SK-N-SH (cell line): Measurements from ENCODE around the gene GAB4. TPM values are rescaled to one million over a fixed set of nuclear protein-coding genes. Genes with fewer than 3 reads are reported as not detected.

Experiments used
- CTCF ChIA-PET: fragments of 300-600, 350-600 bp; formaldehyde crosslinking; extraction: SDS; loops from one replicate; lab custom pipeline; 2021; lab: Yijun Ruan, JAX
- POLR2A ChIA-PET: fragments of 350-600 bp; sonication (Branson Sonifier 250); formaldehyde crosslinking; extraction: SDS; loops from one replicate; lab custom pipeline; 2020; ENCODE audit warnings: antibody characterized with exemption, inconsistent platforms; lab: Yijun Ruan, JAX
- DNase-seq: peaks from one replicate; pipeline ENCODE4 v3.0.0; 2012
- H2AFZ ChIP-seq: fragments of 200-600 bp; sonication (generic); 2 replicates; pipeline ENCODE4 v1.8.1; 2016; ENCODE audit warnings: antibody characterized with exemption, mild to moderate bottlenecking, low read depth
- H3F3A ChIP-seq: fragments of 200-600 bp; sonication (generic); replicated peaks from 2 replicates; pipeline ENCODE3; 2016; ENCODE audit warnings: antibody characterized with exemption, mild to moderate bottlenecking; ENCODE audit not compliant: insufficient read depth
- H3K27ac ChIP-seq, 2 experiments: fragments of 200-500 bp in 1 of 2; fragments of 200-600 bp in 1 of 2; sonication (Bioruptor generic) in 1 of 2; sonication (generic), shearing (Covaris generic) in 1 of 2; 2 replicates each; pipeline versions ENCODE4 v1.5.1 to v1.6.1; 2014 to 2016; ENCODE audit warnings: low read depth in 2 of 2, inconsistent platforms in 1 of 2, low read length in 1 of 2, mild to moderate bottlenecking in 1 of 2, mixed read lengths in 1 of 2
- H3K27me3 ChIP-seq: fragments of 200-600 bp; sonication (generic), shearing (Covaris generic); 2 replicates; pipeline ENCODE4 v1.6.1; 2016; ENCODE audit warnings: mixed run types; ENCODE audit not compliant: insufficient read depth
- H3K36me3 ChIP-seq, 2 experiments: fragments of 200-500 bp in 1 of 2; fragments of 200-600 bp in 1 of 2; sonication (Bioruptor generic) in 1 of 2; sonication (generic) in 1 of 2; replicated peaks in 1 of 2; 2 replicates each; pipeline versions ENCODE3 to v1.5.1; 2014 to 2016; ENCODE audit warnings: low read length in 1 of 2, mild to moderate bottlenecking in 1 of 2; ENCODE audit not compliant: insufficient read depth in 2 of 2, control insufficient read depth in 1 of 2
- H3K4me1 ChIP-seq, 2 experiments: fragments of 200-500 bp in 1 of 2; fragments of 200-600 bp in 1 of 2; sonication (Bioruptor generic) in 1 of 2; sonication (generic), shearing (Covaris generic) in 1 of 2; 2 replicates each; pipeline versions ENCODE4 v1.5.1 to v1.6.1; 2014 to 2016; ENCODE audit warnings: low read depth in 1 of 2, low read length in 1 of 2, mixed run types in 1 of 2; ENCODE audit not compliant: insufficient read depth in 2 of 2, control insufficient read depth in 1 of 2
- H3K4me2 ChIP-seq: fragments of 200-600 bp; sonication (generic), shearing (Covaris generic); 2 replicates; pipeline ENCODE4 v1.6.1; 2017; ENCODE audit warnings: mixed run types
- H3K4me3 ChIP-seq, 2 experiments: fragments of 200-500 bp in 1 of 2; fragments of 200-600 bp in 1 of 2; sonication (Bioruptor generic) in 1 of 2; sonication (generic), shearing (Covaris generic) in 1 of 2; 2 replicates each; pipeline versions ENCODE4 v1.5.1 to v1.8.1; 2014 to 2016; ENCODE audit warnings: low read depth in 2 of 2, inconsistent platforms in 1 of 2, low read length in 1 of 2, mild to moderate bottlenecking in 1 of 2, mixed read lengths in 1 of 2, moderate library complexity in 1 of 2
- H3K79me2 ChIP-seq: fragments of 200-600 bp; sonication (generic); 2 replicates; pipeline ENCODE4 v1.8.1; 2017; ENCODE audit warnings: mild to moderate bottlenecking; ENCODE audit not compliant: insufficient read depth
- H3K9ac ChIP-seq: fragments of 200-600 bp; sonication (generic); 2 replicates; pipeline ENCODE4 v1.6.1; 2017; ENCODE audit warnings: mixed run types
- H3K9me2 ChIP-seq: fragments of 200-600 bp; sonication (generic); 2 replicates; pipeline ENCODE4 v1.6.1; 2017; ENCODE audit warnings: mixed run types
- H3K9me3 ChIP-seq: fragments of 200-600 bp; sonication (generic); 2 replicates; pipeline ENCODE4 v1.6.1; 2017; ENCODE audit warnings: mixed run types, mild to moderate bottlenecking, moderate library complexity
- H4K20me1 ChIP-seq: fragments of 200-600 bp; sonication (generic); 2 replicates; pipeline ENCODE4 v1.6.1; 2017; ENCODE audit warnings: mild to moderate bottlenecking, mixed run types; ENCODE audit not compliant: insufficient read depth
- CHD2 ChIP-seq: fragments of 150-350 bp; IDR thresholded peaks from 2 replicates; pipeline ENCODE4 v1.6.1; 2018; ENCODE audit warnings: low read length; ENCODE audit not compliant: partially characterized antibody
- ELF1 ChIP-seq: IDR thresholded peaks from 2 replicates; pipeline ENCODE4 v1.4.0; 2012
- FOSL2 ChIP-seq: IDR thresholded peaks from 2 replicates; pipeline ENCODE4 v1.4.0; 2012; ENCODE audit warnings: low read depth, mild to moderate bottlenecking, moderate library complexity, borderline replicate concordance
- FOXJ3 ChIP-seq: sonication (generic); formaldehyde crosslinking; IDR thresholded peaks from 2 replicates; pipeline ENCODE4 v1.5.1; 2020; ENCODE audit warnings: mild to moderate bottlenecking, missing genetic modification reagents
- FOXM1 ChIP-seq: IDR thresholded peaks from 2 replicates; pipeline ENCODE4 v1.4.0; 2012; ENCODE audit warnings: low read depth, mild to moderate bottlenecking
- GABPA ChIP-seq: IDR thresholded peaks from 2 replicates; pipeline ENCODE4 v1.4.0; 2012; ENCODE audit warnings: low read depth, mild to moderate bottlenecking
- MXI1 ChIP-seq: IDR thresholded peaks from 2 replicates; pipeline ENCODE4 v1.6.1; 2012; ENCODE audit warnings: mild to moderate bottlenecking, low read depth, low read length, improper control_type of control experiment
- NFIC ChIP-seq: IDR thresholded peaks from 2 replicates; pipeline ENCODE4 v1.4.0; 2012; ENCODE audit warnings: borderline replicate concordance
- RAD21 ChIP-seq: IDR thresholded peaks from 2 replicates; pipeline ENCODE4 v1.6.1; 2012; ENCODE audit warnings: mild to moderate bottlenecking, low read length
- RFX5 ChIP-seq: IDR thresholded peaks from 2 replicates; pipeline ENCODE4 v1.6.1; 2012; ENCODE audit warnings: mild to moderate bottlenecking, improper control_type of control experiment, low read length
- RXRA ChIP-seq: IDR thresholded peaks from 2 replicates; pipeline ENCODE4 v1.4.0; 2012; ENCODE audit warnings: low read depth, mild to moderate bottlenecking, borderline replicate concordance
- TAF1 ChIP-seq: IDR thresholded peaks from 2 replicates; pipeline ENCODE4 v1.6.1; 2012; ENCODE audit warnings: low read depth, mild to moderate bottlenecking, low read length, moderate library complexity, borderline replicate concordance
- TEAD4 ChIP-seq: IDR thresholded peaks from 2 replicates; pipeline ENCODE4 v1.4.0; 2012; ENCODE audit warnings: mild to moderate bottlenecking, borderline replicate concordance; ENCODE audit not compliant: insufficient read depth
- WGBS: methylation state at CpG from one replicate; pipeline ENCODE4 v1.1.6; 2017; ENCODE audit warnings: low lambda C conversion rate; 5-methylcytosine and 5-hydroxymethylcytosine counted together
- polyA plus RNA-seq, 3 experiments: library from polyadenylated mRNA; depleted of rRNA; stranded (reverse); fragments of >200 nt; gene quantifications; 2 replicates each; pipeline ENCODE4 v1.2.3, GENCODE V29; 2012
- TF ChIP-seq, protein P1 (sequence below): fragments of 150-350 bp; IDR thresholded peaks from 2 replicates; pipeline ENCODE4 v1.6.1; 2016; ENCODE audit warnings: mild to moderate bottlenecking, low read depth, low read length
- TF ChIP-seq, protein P2 (sequence below): IDR thresholded peaks from 2 replicates; pipeline ENCODE4 v1.4.0; 2012; ENCODE audit warnings: low read depth, borderline replicate concordance

GAB4 gene
- polyA plus RNA-seq, 1 of the 3 experiments (the other 2 are of a cell fraction), result not detected

DNA sequence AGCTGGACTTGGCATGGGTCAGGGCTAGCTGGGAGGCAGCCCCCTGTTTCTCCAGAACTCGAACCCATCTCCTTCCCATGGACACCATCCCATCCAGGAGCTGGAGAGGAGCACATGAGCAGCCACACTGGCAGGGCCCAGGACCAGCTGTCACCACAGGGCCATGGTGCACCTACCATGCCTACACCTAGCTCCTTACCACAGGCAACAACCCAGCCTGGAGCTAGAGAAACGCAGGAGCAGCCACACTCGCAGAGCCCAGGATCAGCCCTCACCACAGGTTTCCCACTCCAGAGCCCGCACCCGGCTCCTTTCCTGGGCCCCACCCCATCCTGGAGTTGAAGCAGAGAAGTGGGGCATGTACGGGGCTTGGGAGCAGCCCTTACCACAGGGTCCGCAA lies 50.2 kb downstream of the GAB4 start:
- no peak overlapping the region for H3K9ac ChIP-seq
- no peaks in the 10 kb centered on the region for H3K9me3 ChIP-seq
- 10% methylated on average over 7 of the region's 7 CpGs for WGBS
- no peaks in the 10 kb centered on the region for H3F3A ChIP-seq
- H3K27ac ChIP-seq, result no peak overlapping the region
- no peak overlapping the region for H3K4me2 ChIP-seq
- no peaks in the 10 kb centered on the region for H3K9me2 ChIP-seq
- no peaks in the 10 kb centered on the region for H4K20me1 ChIP-seq
- POLR2A ChIA-PET, result no interaction called here
- no peak overlapping the region for H3K4me3 ChIP-seq
- no peaks in the 10 kb centered on the region for H3K79me2 ChIP-seq
- H3K4me1 ChIP-seq, result no peaks in the 10 kb centered on the region
- H3K36me3 ChIP-seq, result no peaks in the 10 kb centered on the region
- TF ChIP-seq ELF1, result no peak
- no peak for DNase-seq
- no peak overlapping the region for H2AFZ ChIP-seq
- no peaks in the 10 kb centered on the region; the same call in 1 of the 2 replicates for H3K27me3 ChIP-seq
- CTCF ChIA-PET, result no interaction called here

DNA sequence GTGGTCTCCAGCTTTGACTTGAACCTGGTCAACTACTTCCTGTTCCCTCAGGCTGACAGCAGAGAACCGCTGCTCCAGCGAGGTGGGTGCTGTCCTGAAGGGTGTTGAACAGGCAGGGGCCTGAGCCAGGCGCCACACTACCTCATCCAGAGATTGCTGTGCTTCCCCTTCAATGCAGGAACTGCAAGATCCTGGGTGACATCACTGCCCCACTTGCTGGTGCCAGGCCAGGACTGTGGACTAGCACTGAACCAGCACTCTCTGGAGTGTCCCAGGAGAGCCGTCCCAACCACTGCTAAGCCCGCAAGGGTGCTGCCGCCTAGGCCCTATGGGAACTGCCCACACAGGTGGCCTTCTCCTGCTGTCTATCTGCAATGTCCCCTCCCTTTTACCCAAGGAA lies 51.7 kb downstream of the GAB4 start:
- CTCF ChIA-PET, result no interaction called here
- DNase-seq, result no peak
- H3K79me2 ChIP-seq, result no peaks in the 10 kb centered on the region
- no peaks in the 10 kb centered on the region for H3K36me3 ChIP-seq
- H3K9me2 ChIP-seq, result no peaks in the 10 kb centered on the region
- H3F3A ChIP-seq, result no peaks in the 10 kb centered on the region
- H3K9me3 ChIP-seq, result no peaks in the 10 kb centered on the region
- H2AFZ ChIP-seq, result no peak overlapping the region
- TF ChIP-seq NFIC, result no peak
- no peak for TF ChIP-seq FOXM1
- no peak for TF ChIP-seq RFX5
- no peak for TF ChIP-seq MXI1
- TF ChIP-seq, protein P1, sequence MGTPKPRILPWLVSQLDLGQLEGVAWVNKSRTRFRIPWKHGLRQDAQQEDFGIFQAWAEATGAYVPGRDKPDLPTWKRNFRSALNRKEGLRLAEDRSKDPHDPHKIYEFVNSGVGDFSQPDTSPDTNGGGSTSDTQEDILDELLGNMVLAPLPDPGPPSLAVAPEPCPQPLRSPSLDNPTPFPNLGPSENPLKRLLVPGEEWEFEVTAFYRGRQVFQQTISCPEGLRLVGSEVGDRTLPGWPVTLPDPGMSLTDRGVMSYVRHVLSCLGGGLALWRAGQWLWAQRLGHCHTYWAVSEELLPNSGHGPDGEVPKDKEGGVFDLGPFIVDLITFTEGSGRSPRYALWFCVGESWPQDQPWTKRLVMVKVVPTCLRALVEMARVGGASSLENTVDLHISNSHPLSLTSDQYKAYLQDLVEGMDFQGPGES, result no peak
- no peak for TF ChIP-seq RAD21
- no peak for TF ChIP-seq RXRA
- TF ChIP-seq TEAD4, result no peak
- TF ChIP-seq TAF1, result no peak
- TF ChIP-seq, protein P2, sequence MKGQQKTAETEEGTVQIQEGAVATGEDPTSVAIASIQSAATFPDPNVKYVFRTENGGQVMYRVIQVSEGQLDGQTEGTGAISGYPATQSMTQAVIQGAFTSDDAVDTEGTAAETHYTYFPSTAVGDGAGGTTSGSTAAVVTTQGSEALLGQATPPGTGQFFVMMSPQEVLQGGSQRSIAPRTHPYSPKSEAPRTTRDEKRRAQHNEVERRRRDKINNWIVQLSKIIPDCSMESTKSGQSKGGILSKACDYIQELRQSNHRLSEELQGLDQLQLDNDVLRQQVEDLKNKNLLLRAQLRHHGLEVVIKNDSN, result no peak
- no peak for TF ChIP-seq GABPA
- no peak for TF ChIP-seq CHD2
- TF ChIP-seq FOSL2, result no peak
- TF ChIP-seq FOXJ3 (CRISPR knock-in tag), result no peak
- no peak overlapping the region for H3K9ac ChIP-seq
- 4% methylated on average over 3 of the region's 6 CpGs for WGBS
- POLR2A ChIA-PET, result no interaction called here
- H3K27ac ChIP-seq, result no peak overlapping the region
- H3K4me3 ChIP-seq, result no peak overlapping the region
- no peak overlapping the region for H3K4me2 ChIP-seq
- H4K20me1 ChIP-seq, result no peaks in the 10 kb centered on the region
- no peaks in the 10 kb centered on the region; the same call in 1 of the 2 replicates for H3K27me3 ChIP-seq
- H3K4me1 ChIP-seq, result no peaks in the 10 kb centered on the region
